Keratinocyte (primary cell): Measurements from ENCODE around the gene KRTAP3-2. TPM values are rescaled to one million over a fixed set of nuclear protein-coding genes. Genes with fewer than 3 reads are reported as not detected.

Experiments used
- DNase-seq: peaks from one replicate; pipeline ENCODE4 v3.0.0-alpha.2; 2011; ENCODE audit warnings: low read depth, missing footprints, low spot score
- FAIRE-seq: peaks from 2 replicates; lab custom pipeline; 2011; peaks lifted over from hg19 to GRCh38; lab: Jason Lieb, UNC
- H2AFZ ChIP-seq: 2 replicates; pipeline ENCODE4 v1.6.0; 2012; ENCODE audit warnings: low read length, control low read depth, inconsistent platforms; ENCODE audit not compliant: control insufficient read depth
- H3K27ac ChIP-seq: 2 replicates; pipeline ENCODE4 v1.5.1; 2011; ENCODE audit warnings: low read length; ENCODE audit not compliant: control insufficient read depth, insufficient read depth
- H3K27me3 ChIP-seq: 3 replicates; pipeline ENCODE4 v1.6.0; 2011; ENCODE audit warnings: low read length; ENCODE audit not compliant: control insufficient read depth, insufficient read depth; ENCODE audit errors: extremely low read depth
- H3K36me3 ChIP-seq, 2 experiments: 2 replicates in 1 of 2; 3 replicates in 1 of 2; pipeline ENCODE4 v1.5.1; 2011; ENCODE audit warnings: low read length in 2 of 2, mild to moderate bottlenecking in 1 of 2; ENCODE audit not compliant: control insufficient read depth in 2 of 2, insufficient read depth in 2 of 2; ENCODE audit errors: extremely low read depth in 1 of 2
- H3K4me1 ChIP-seq: 3 replicates; pipeline ENCODE4 v1.5.1; 2011; ENCODE audit warnings: low read length; ENCODE audit not compliant: control insufficient read depth, insufficient read depth; ENCODE audit errors: extremely low read depth
- H3K4me2 ChIP-seq: 3 replicates; pipeline ENCODE4 v1.6.0; 2011; ENCODE audit warnings: low read depth, low read length; ENCODE audit not compliant: control insufficient read depth, insufficient read depth; ENCODE audit errors: extremely low read depth
- H3K4me3 ChIP-seq, 3 experiments: fragments of 200-600 bp in 1 of 3; sonication (generic) in 1 of 3; 2 replicates in 2 of 3; 3 replicates in 1 of 3; pipeline ENCODE4 v1.5.1; 2011 to 2016; ENCODE audit warnings: low read length in 3 of 3, mild to moderate bottlenecking in 3 of 3, control low read depth in 2 of 3, inconsistent platforms in 1 of 3, low read depth in 1 of 3, mixed read lengths in 1 of 3, mixed run types in 1 of 3, moderate library complexity in 1 of 3; ENCODE audit not compliant: control insufficient read depth in 2 of 3, insufficient read depth in 2 of 3; ENCODE audit errors: extremely low read depth in 1 of 3
- H3K79me2 ChIP-seq: 2 replicates; pipeline ENCODE4 v1.6.0; 2012; ENCODE audit warnings: low read length; ENCODE audit not compliant: control insufficient read depth, insufficient read depth
- H3K9ac ChIP-seq: 3 replicates; pipeline ENCODE4 v1.6.0; 2011; ENCODE audit warnings: low read length; ENCODE audit not compliant: control insufficient read depth, insufficient read depth; ENCODE audit errors: extremely low read depth
- H3K9me1 ChIP-seq: 3 replicates; pipeline ENCODE4 v1.6.0; 2011; ENCODE audit warnings: low read length; ENCODE audit not compliant: control insufficient read depth, insufficient read depth; ENCODE audit errors: extremely low read depth
- H3K9me3 ChIP-seq: 2 replicates; pipeline ENCODE4 v1.5.1; 2012; ENCODE audit warnings: low read depth, low read length; ENCODE audit not compliant: control insufficient read depth
- H4K20me1 ChIP-seq: 3 replicates; pipeline ENCODE4 v1.6.0; 2011; ENCODE audit warnings: low read length; ENCODE audit not compliant: control insufficient read depth, insufficient read depth; ENCODE audit errors: extremely low read depth
- CTCF ChIP-seq, 3 experiments: IDR thresholded peaks in 1 of 3; conservative IDR thresholded peaks in 1 of 3; optimal IDR thresholded peaks in 1 of 3; 2 replicates in 2 of 3; 3 replicates in 1 of 3; pipeline versions ENCODE3 to v1.5.1; 2011; ENCODE audit warnings: low read length in 3 of 3, mild to moderate bottlenecking in 3 of 3, moderate library complexity in 2 of 3, control low read depth in 1 of 3, inconsistent platforms in 1 of 3; ENCODE audit not compliant: insufficient read depth in 2 of 3; ENCODE audit errors: extremely low read depth in 1 of 3
- EZH2 ChIP-seq: IDR thresholded peaks from one replicate; pipeline ENCODE4 v1.6.1; 2012; ENCODE audit warnings: inconsistent platforms, mild to moderate bottlenecking, low read length, moderate library complexity
- dilution Hi-C: fragments of 300-500 bp; cut with MboI; formaldehyde crosslinking; loops from one replicate; pipeline ENCODE4 v1.7.0; 2020; ENCODE audit warnings: low sequenced_read_pairs; ENCODE audit not compliant: extremely low pct_ligation_motif_present
- polyA plus RNA-seq, 5 experiments: library from polyadenylated mRNA; depleted of rRNA in 3 of 5; stranded (reverse) in 3 of 5; stranded (forward) in 1 of 5; unstranded in 1 of 5; fragments of >200 nt; gene quantifications; 1 replicate in 1 of 5; 2 replicates in 3 of 5; 3 replicates in 1 of 5; pipeline versions ENCODE4 v1.2.1 to v1.2.3, GENCODE V29; 2011 to 2012; ENCODE audit warnings: missing spikeins in 2 of 5, low read depth in 1 of 5, low replicate concordance in 1 of 5

The KRTAP3-2 gene
- polyA plus RNA-seq, 1 donor (not counting 4 experiments of a cell fraction or from before 2014, with no cell fraction given), result not detected

GRCh38 chr17:40956401-40957254 is 43.1 kb downstream of the KRTAP3-2 start:
- H3K4me2 ChIP-seq, result peak overlapping the region; percentile 63
- H3K9ac ChIP-seq, result peak overlapping the region; percentile 30

GRCh38 chr17:40953881-40954280 is 45.8 kb downstream of the KRTAP3-2 start:
- FAIRE-seq, result peak; percentile 81
- no peaks in the 10 kb centered on the region for H4K20me1 ChIP-seq
- no peaks in the 10 kb centered on the region for H3K9me3 ChIP-seq
- no peaks in the 10 kb centered on the region for H3K79me2 ChIP-seq
- no peaks in the 10 kb centered on the region for H3K36me3 ChIP-seq
- TF ChIP-seq CTCF (optimal IDR thresholded peaks at IDR 0.05 in 1 of 3, IDR thresholded peaks at IDR 0.05 in 1 of 3, conservative IDR thresholded peaks at IDR 0.05 in 1 of 3; ENCODE audit: extremely low read depth in 1 of 3, insufficient read depth in 2 of 3, low read length in 3 of 3), result no peak
- TF ChIP-seq EZH2, result no peak
- peaks cover 58% of the 10 kb centered on the region for H3K4me1 ChIP-seq
- peak overlapping the region; percentile 42 for H3K9ac ChIP-seq
- peak; percentile 55 for DNase-seq
- no peaks in the 10 kb centered on the region for H3K27me3 ChIP-seq
- dilution Hi-C loops, result no loop called here
- H3K9me1 ChIP-seq, result no peaks in the 10 kb centered on the region
- H2AFZ ChIP-seq, result no peak overlapping the region
- H3K27ac ChIP-seq, result peak overlapping the region; percentile 82
- H3K4me3 ChIP-seq, result no peak overlapping the region
- H3K4me2 ChIP-seq, result peak overlapping the region; percentile 55

More at GRCh38 chr17:40956401-40957254, 43.1 kb downstream of the KRTAP3-2 start:
- FAIRE-seq (peak; percentile 98), DNase-seq (peak; percentile 93)
- dilution Hi-C loops, result no loop called here
- no peak overlapping the region for H2AFZ ChIP-seq
- no peaks in the 10 kb centered on the region for H3K9me3 ChIP-seq
- peaks cover 66% of the 10 kb centered on the region for H3K4me1 ChIP-seq
- H3K36me3 ChIP-seq, result no peaks in the 10 kb centered on the region
- TF ChIP-seq EZH2 (no peak), CTCF (optimal IDR thresholded peaks at IDR 0.05 in 1 of 3, IDR thresholded peaks at IDR 0.05 in 1 of 3, conservative IDR thresholded peaks at IDR 0.05 in 1 of 3; ENCODE audit: extremely low read depth in 1 of 3, insufficient read depth in 2 of 3, low read length in 3 of 3) (no peak)
- H3K27ac ChIP-seq, result peak overlapping the region; percentile 80
- H3K27me3 ChIP-seq, result no peaks in the 10 kb centered on the region
- H3K79me2 ChIP-seq, result no peaks in the 10 kb centered on the region
- no peak overlapping the region for H3K4me3 ChIP-seq
- H4K20me1 ChIP-seq, result no peaks in the 10 kb centered on the region
- H3K9me1 ChIP-seq, result no peaks in the 10 kb centered on the region
